MV-4-11 (cell line): ENCODE measurements around the gene PROZ.
"Not testable (repeated sequence)": the region's sequence is repeated elsewhere in the genome, so short reads cannot be mapped to it uniquely, and the experiment has no call there.

ENCODE experiments used
- DNase-seq: peaks from one replicate; lab custom pipeline; 2025; lab: John Stamatoyannopoulos, UW

Gene PROZ

GRCh38 chr13:113155982-113156655 lies 2.3 kb upstream of the PROZ start:
- no peak for DNase-seq

- no peak for DNase-seq
These were observed 1.1 kb upstream of the PROZ start for GRCh38 chr13:113157206-113157928.

- DNase-seq, result no peak
These were observed 498 bp downstream of the PROZ start for GRCh38 chr13:113158946-113159345.

GRCh38 chr13:113159701-113160100 lies 1.3 kb downstream of the PROZ start:
- DNase-seq, result no peak

GRCh38 chr13:113160983-113161382 lies 2.5 kb downstream of the PROZ start:
- no peak for DNase-seq

GRCh38 chr13:113161433-113161832 lies 3.0 kb downstream of the PROZ start:
- no peak for DNase-seq

- DNase-seq, result not testable (repeated sequence)
These were observed 3.5 kb downstream of the PROZ start for GRCh38 chr13:113161975-113162374.

- DNase-seq, result no peak
These were observed 4.6 kb downstream of the PROZ start for GRCh38 chr13:113162783-113163685.

- peak; percentile 8 for DNase-seq
These were observed 6.0 kb downstream of the PROZ start for GRCh38 chr13:113164492-113164891.

- DNase-seq, result no peak
These were observed 7.8 kb downstream of the PROZ start for GRCh38 chr13:113166266-113166665.

- no peak for DNase-seq
These were observed 8.2 kb downstream of the PROZ start for GRCh38 chr13:113166681-113167080.

- no peak for DNase-seq
These were observed 8.7 kb downstream of the PROZ start for GRCh38 chr13:113167155-113167554.

GRCh38 chr13:113167575-113167974 lies 9.1 kb downstream of the PROZ start:
- DNase-seq, result no peak

GRCh38 chr13:113168211-113168610 lies 9.8 kb downstream of the PROZ start:
- no peak for DNase-seq

- no peak for DNase-seq
These were observed 11.1 kb downstream of the PROZ start for GRCh38 chr13:113169277-113170272.

GRCh38 chr13:113170511-113170910 lies 12.1 kb downstream of the PROZ start:
- DNase-seq, result no peak

- DNase-seq, result no peak
These were observed 13.0 kb downstream of the PROZ start for GRCh38 chr13:113171250-113172125.

- DNase-seq, result no peak
These were observed 14.0 kb downstream of the PROZ start for GRCh38 chr13:113172419-113172926.

GRCh38 chr13:113176280-113176679 lies 17.8 kb downstream of the PROZ start:
- no peak for DNase-seq

GRCh38 chr13:113176822-113177221 lies 18.4 kb downstream of the PROZ start:
- DNase-seq, result no peak
